Glomerular visceral epithelial cell (primary cell): ENCODE data around the gene SERPINB10.

Experiments used
- DNase-seq: peaks from one replicate; pipeline ENCODE4 v3.0.0-alpha.2; 2016; ENCODE audit errors: extremely low spot score

SERPINB10 gene

DNA sequence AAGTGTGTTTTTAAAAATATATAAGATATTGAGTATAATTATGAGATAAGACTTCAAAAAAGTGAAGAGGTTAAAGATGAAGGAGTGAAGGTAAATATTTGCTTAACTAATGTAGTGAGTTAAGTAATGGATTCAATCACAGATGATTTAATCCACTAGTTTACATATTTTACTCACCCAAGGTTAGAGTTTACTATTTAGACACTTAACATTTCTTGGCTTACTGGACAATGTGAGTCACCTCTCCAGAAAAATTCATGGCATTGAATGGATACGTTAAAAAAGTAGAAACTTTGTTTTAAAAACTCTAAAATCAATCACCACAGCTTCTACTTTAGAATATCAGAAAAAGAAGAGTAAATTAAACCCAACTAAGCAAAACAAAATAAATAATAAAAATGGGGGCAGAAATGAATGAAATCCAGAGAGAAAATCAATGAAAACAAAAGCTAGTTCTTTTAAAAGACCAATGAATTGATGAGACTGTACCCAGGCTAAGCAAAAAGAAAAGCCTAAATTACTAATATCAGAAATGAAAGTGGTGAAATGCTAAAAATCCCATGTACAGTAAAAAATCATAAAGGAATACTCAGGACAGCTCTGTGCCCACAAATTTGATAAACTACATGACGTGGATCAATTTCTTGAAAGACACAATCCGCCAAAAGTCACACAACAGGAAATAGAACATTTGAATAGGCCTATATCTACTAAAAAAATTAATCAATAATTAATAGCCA, 39.5 kb downstream of the SERPINB10 start:
- no peak for DNase-seq

- peak; percentile 72 for DNase-seq
Observed at GRCh38 chr18:63949068-63949737, 41.4 kb downstream of the SERPINB10 start, which contains the start of gene HMSD. HMSD (plus strand) TSS chr18:63949301; CDS start chr18:63953456, 4,155 bp downstream.

DNA sequence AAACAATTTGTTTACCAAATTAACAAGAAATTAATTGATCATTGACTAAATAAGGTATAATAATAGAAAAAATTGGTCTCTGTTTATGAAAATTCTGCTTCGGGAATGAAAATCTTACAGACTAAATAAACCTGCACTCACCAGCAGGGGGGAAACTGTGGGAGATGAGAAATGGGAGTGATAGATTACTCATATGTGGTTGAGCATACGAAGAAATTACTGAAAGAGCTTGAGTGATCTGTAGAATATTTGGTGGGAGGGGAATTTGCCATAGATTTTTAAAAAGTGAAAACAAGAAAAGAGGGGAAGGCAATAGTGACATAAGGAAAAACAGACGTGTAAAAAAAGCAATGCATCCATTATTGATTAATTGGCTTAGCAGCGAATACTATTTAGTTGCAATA, 43.5 kb downstream of the SERPINB10 start:
- peak; percentile 44 for DNase-seq

DNA sequence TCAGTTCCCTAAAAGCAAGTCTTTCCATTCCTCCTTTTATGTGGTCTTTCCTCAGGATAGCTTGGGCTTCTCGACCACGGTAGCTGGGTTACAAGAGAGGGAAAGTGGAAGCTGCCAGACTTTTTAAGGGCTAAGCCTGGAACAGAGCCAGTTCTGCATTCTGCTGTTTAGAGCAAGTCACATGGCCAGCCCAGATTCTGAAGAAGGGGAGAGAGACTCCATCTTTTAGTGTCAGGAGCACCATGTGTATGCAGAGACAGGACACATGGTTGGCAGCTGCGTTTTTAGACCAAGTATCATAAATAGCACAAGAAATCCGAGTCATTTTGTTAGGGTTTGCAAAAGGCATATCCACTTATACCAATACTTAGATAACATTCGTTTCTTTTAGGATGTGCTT, 46.1 kb downstream of the SERPINB10 start:
- no peak for DNase-seq

DNA sequence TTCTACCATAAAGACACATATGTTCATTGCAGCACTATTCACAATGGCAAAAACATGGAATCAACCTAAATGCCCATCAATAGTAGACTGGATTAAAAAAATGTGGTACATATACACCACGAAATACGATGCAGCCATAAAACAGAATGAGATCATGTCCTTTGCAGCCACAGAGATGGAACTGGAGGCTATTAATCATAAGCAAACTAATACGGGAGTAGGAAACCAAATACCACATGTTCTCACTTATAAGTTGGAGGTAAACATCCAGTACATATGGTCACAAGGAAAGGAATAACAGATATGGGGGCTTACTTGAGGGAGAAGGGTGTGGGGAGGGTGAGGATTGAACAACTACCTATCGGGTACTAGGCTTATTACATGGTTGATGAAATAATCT, 49.0 kb downstream of the SERPINB10 start:
- peak; percentile 27 for DNase-seq

DNA sequence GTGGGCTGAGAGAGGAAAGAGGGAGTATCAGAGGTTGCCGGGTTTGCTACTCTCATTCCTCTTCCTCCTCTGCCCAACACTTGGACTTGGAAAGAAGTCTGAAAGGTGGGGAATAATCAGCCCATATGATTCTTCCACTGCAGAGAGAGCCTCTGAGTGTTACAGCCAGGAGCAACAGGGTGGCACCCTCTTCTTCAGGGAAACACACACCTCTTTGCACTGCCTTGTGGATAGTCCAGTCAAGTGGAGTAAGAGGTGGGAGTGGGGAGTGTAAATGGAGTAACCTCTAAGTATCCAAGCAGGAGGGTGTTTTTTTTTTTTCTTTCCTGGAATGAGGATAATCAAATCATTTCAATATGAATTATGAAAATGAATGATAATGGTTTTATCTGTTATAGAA, 53.1 kb downstream of the SERPINB10 start:
- DNase-seq: no peak

GRCh38 chr18:63961435-63961980, 53.8 kb downstream of the SERPINB10 start:
- DNase-seq: no peak

- DNase-seq: no peak
Observed at GRCh38 chr18:63962137-63962536, 54.4 kb downstream of the SERPINB10 start.

GRCh38 chr18:63963615-63964256, 56.0 kb downstream of the SERPINB10 start:
- peak; percentile 56 for DNase-seq

GRCh38 chr18:63964908-63965307, 57.1 kb downstream of the SERPINB10 start:
- DNase-seq: no peak

DNA sequence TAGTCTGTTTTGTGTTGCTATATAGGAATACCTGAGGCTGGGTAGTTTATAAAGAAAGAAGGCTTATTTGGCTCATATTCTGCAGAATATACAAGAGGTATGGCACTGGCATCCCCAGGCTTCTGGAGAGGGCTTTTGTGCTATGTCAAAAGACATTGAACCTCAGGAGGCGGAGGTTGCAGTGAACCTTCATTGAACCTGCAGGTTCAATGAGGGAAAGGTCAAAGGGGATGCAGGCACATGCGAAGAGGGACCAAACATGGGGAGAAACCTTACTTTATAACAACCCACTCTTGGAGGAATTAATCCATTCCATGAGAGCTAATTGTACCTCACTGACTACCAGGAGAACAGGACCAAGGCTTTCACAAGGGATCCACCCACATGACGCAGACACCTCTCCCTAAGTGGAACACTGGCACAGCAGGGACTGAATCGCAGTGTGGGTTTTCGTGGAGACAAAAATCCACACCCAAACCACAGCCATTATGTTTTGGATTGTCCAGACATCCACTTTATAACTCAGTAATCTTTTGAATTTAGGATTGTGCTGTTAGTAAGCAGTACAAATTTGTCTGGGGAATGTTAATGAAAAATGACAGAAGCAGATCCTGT, 58.1 kb downstream of the SERPINB10 start:
- no peak for DNase-seq

- DNase-seq: peak; percentile 97
Observed at GRCh38 chr18:63969942-63970808, 62.4 kb downstream of the SERPINB10 start, which contains the start of gene SERPINB8. SERPINB8 (plus strand) TSS chr18:63970081; CDS start chr18:63978309, 8,228 bp downstream.

GRCh38 chr18:63970809-63971205, 63.0 kb downstream of the SERPINB10 start:
- DNase-seq: peak; percentile 71

DNA sequence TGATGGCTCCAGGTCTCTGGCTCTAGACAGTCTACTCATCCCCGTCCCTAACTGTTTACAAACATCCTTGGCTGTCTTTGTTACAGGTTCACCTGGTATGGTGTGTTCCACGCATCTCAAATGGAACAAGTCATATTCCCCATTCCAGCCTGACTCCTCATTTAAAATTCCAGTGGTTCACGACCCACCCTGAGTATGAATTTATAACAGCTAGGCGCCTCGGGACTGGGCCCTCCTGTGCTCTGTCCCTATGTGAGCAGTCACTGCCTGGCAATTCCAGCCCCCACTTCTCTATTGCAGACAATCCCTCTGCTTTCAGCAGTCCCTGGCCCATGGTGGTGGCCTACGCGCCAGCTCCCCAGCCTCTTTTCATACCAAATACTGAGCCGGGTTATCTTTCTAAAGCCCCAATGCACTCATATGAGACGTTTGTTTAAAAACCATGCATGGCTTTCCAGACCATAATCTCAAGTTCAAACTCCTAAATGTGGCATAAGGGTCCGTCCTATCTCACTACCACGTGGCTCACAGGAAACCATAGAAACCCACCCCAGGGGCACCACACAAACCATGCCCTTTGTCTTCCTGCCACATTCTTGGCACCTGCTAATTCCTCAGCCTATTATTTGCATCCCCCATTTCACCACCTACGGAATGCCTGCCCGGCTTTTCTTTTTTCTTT, 63.7 kb downstream of the SERPINB10 start:
- DNase-seq: no peak

GRCh38 chr18:63972002-63972376, 64.2 kb downstream of the SERPINB10 start:
- DNase-seq: no peak

- peak; percentile 18 for DNase-seq
Observed at GRCh38 chr18:63974991-63975390, 67.2 kb downstream of the SERPINB10 start.

DNA sequence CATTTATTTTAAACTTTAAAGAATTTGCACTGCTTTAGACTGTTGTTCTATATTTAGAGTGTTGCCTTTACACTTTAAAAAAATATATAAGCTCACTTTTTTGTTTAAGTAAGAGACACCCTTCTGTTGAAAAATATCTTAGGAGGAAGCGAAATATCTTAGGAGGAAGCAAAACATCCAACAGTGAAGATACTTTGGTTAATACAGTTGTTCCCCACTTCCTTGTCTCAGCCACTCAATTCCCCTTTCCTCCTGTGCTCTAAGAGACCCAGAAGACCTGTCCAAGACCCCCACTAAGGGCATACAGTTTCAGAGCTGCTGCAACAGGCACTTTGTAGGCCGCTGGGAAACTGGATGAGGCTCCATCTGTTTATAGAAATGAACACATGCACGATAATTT, 67.9 kb downstream of the SERPINB10 start:
- no peak for DNase-seq

DNA sequence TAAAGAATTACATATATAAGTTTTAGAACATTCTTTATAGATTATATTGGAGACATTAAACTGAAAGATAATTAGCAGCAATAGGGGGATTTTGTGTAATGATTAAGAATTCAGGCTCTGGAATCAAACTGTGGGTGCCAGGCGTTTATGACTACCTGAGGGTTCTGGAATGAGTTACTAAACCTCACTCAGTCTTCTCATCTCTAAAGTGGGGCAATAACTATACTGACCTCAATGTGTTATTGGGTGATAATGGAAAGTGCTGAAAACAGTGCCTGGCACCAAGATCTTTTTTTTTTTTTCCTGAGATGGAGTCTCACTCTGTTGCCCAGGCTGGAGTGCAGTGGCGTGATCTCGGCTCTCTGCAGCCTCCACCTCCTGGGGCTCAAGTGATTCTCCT, 69.3 kb downstream of the SERPINB10 start:
- no peak for DNase-seq

- DNase-seq: peak; percentile 61
Observed at GRCh38 chr18:63979409-63979920, 71.7 kb downstream of the SERPINB10 start.

GRCh38 chr18:63980027-63980426, 72.3 kb downstream of the SERPINB10 start:
- DNase-seq: no peak
